CD4-positive, CD25-positive, alpha-beta regulatory T cell (primary cell): ENCODE results near the gene YPEL5. TPM values are rescaled to one million over a fixed set of nuclear protein-coding genes. Genes with fewer than 3 reads are reported as not detected.
A peak's percentile ranks its signal among the peaks of the same experiment; 100 is the strongest.
"Not testable (repeated sequence)": the region's sequence is repeated elsewhere in the genome, so short reads cannot be mapped to it uniquely, and the experiment has no call there.

Source experiments
- ATAC-seq, 2 donors: fragments of 150-1000 bp; cut with Tn5 transposase; one replicate each; pipeline ENCODE4 v1.10.0; 2021; ENCODE audit warnings: low read depth in 2 of 2, moderate number of reproducible peaks in 2 of 2, moderate library complexity in 1 of 2
- DNase-seq, 3 donors: peaks; one replicate each; pipeline versions ENCODE4 v3.0.0 to v3.0.0-alpha.2; 2012 to 2022; ENCODE audit warnings: mixed read lengths in 1 of 3
- H3K27ac ChIP-seq: one replicate; pipeline ENCODE4 v1.7.0; 2013; ENCODE audit warnings: mild to moderate bottlenecking, low read length; ENCODE audit not compliant: insufficient read depth, poor library complexity, severe bottlenecking
- H3K27me3 ChIP-seq: one replicate; pipeline ENCODE4 v1.7.0; 2013; ENCODE audit warnings: low read length; ENCODE audit not compliant: control insufficient read depth, insufficient read depth
- H3K36me3 ChIP-seq: one replicate; pipeline ENCODE4 v1.7.0; 2013; ENCODE audit warnings: mild to moderate bottlenecking, low read length, moderate library complexity; ENCODE audit not compliant: control insufficient read depth, insufficient read depth
- H3K4me1 ChIP-seq: 2 replicates; pipeline ENCODE4 v1.7.0; 2013; ENCODE audit warnings: mild to moderate bottlenecking, low read length; ENCODE audit not compliant: insufficient read depth, control insufficient read depth, poor library complexity, severe bottlenecking
- H3K4me3 ChIP-seq: one replicate; pipeline ENCODE4 v1.7.0; 2013; ENCODE audit warnings: low read depth, mild to moderate bottlenecking, low read length, moderate library complexity
- H3K9me3 ChIP-seq, 2 experiments: 1 replicate in 1 of 2; 2 replicates in 1 of 2; pipeline ENCODE4 v1.7.0; 2013; ENCODE audit warnings: low read length in 2 of 2, mild to moderate bottlenecking in 1 of 2, moderate library complexity in 1 of 2; ENCODE audit not compliant: control insufficient read depth in 2 of 2
- H3K27ac Mint-ChIP-seq, 3 donors: one replicate each; pipeline ENCODE4 v1.8.0; 2020 to 2022; ENCODE audit warnings: mild to moderate bottlenecking in 3 of 3, mixed read lengths in 3 of 3, moderate library complexity in 2 of 3
- H3K27me3 Mint-ChIP-seq: one replicate; pipeline ENCODE4 v1.8.0; 2022; ENCODE audit warnings: mild to moderate bottlenecking, mixed read lengths
- H3K36me3 Mint-ChIP-seq: one replicate; pipeline ENCODE4 v1.8.0; 2020; ENCODE audit warnings: mixed read lengths
- H3K4me1 Mint-ChIP-seq, 4 donors: one replicate each; pipeline ENCODE4 v1.8.0; 2020 to 2022; ENCODE audit warnings: mixed read lengths in 4 of 4, mild to moderate bottlenecking in 1 of 4
- H3K4me3 Mint-ChIP-seq, 4 donors: one replicate each; pipeline ENCODE4 v1.8.0; 2020 to 2022; ENCODE audit warnings: mild to moderate bottlenecking in 4 of 4, mixed read lengths in 4 of 4, moderate library complexity in 3 of 4
- H3K9me3 Mint-ChIP-seq, 7 donors: one replicate each; pipeline ENCODE4 v1.8.0; 2020 to 2022; ENCODE audit warnings: mixed read lengths in 7 of 7, mild to moderate bottlenecking in 3 of 7, moderate library complexity in 2 of 7
- polyA plus RNA-seq, 4 donors: library from polyadenylated mRNA; unstranded; fragments of 300-500 nt; fragmentation: Illumina TruSeq; gene quantifications; one replicate each; pipeline ENCODE4 v1.2.3, GENCODE V29; 2021
- total RNA-seq: library from RNA; stranded (reverse); gene quantifications from one replicate; pipeline ENCODE4 v1.2.3, GENCODE V29; 2022

YPEL5 gene
- total RNA-seq (616 TPM), polyA plus RNA-seq (100 to 1,000 TPM; 158 to 192 (median 168) TPM)

GRCh38 chr2:30146337-30147195, at the start of gene YPEL5:
Gene YPEL5, plus strand, starts transcription at chr2:30147007. Its CDS starts 9,645 bp downstream, at chr2:30156652.
- Histone ChIP-seq H3K9me3 (no peaks in the 10 kb centered on the region), H3K4me3 (peak within 1 kb of the TSS; percentile 97), H3K4me1 (peaks cover 40% of the 10 kb centered on the region), H3K27me3 (no peaks in the 10 kb centered on the region), H3K36me3 (peaks cover 20% of the 10 kb centered on the region), H3K27ac (peak within 1 kb of the TSS; percentile 99)
- Mint-ChIP-seq H3K27ac (peak within 1 kb of the TSS; percentile 98 to 100 (median 99)), H3K27me3 (peaks cover 7% of the 10 kb centered on the region), H3K4me3 (peak within 1 kb of the TSS; percentile 88 to 94 (median 91)), H3K4me1 (peaks cover 31 to 60% (median 48%) of the 10 kb centered on the region in 4 donors), H3K9me3 (peaks cover 0 to 1% (median 0%) of the 10 kb centered on the region in 7 donors), H3K36me3 (peaks cover 19% of the 10 kb centered on the region)
- DNase-seq (peak; percentile 99 to 100 (median 99)), ATAC-seq (peak; percentile 92 to 93)

- no peaks in the 10 kb centered on the region for H3K36me3 Mint-ChIP-seq
These were observed 48.4 kb upstream of the YPEL5 start for GRCh38 chr2:30098266-30099005.

GRCh38 chr2:30099366-30099765, 47.4 kb upstream of the YPEL5 start:
- peaks cover 24% of the 10 kb centered on the region for H3K27me3 Mint-ChIP-seq
- not testable (repeated sequence) for H3K36me3 Mint-ChIP-seq, H3K36me3 ChIP-seq, H3K4me3 Mint-ChIP-seq, H3K9me3 ChIP-seq, H3K27ac Mint-ChIP-seq, H3K9me3 Mint-ChIP-seq, H3K27ac ChIP-seq, H3K27me3 ChIP-seq, DNase-seq, H3K4me1 Mint-ChIP-seq, H3K4me1 ChIP-seq, H3K4me3 ChIP-seq, ATAC-seq

More at GRCh38 chr2:30098266-30099005, 48.4 kb upstream of the YPEL5 start:
- peaks cover 30% of the 10 kb centered on the region for H3K27me3 Mint-ChIP-seq
- no peaks in the 10 kb centered on the region for H3K4me1 Mint-ChIP-seq
- DNase-seq, result no peak
- Histone ChIP-seq H3K27ac (no peak overlapping the region), H3K27me3 (peaks cover 5% of the 10 kb centered on the region), H3K4me3 (no peak overlapping the region), H3K36me3 (no peaks in the 10 kb centered on the region), H3K4me1 (no peaks in the 10 kb centered on the region), H3K9me3 (no peaks in the 10 kb centered on the region)
- no peak overlapping the region for H3K27ac Mint-ChIP-seq
- ATAC-seq, result no peak
- H3K4me3 Mint-ChIP-seq, result no peak overlapping the region
- H3K9me3 Mint-ChIP-seq, result peaks cover 0 to 1% (median 0%) of the 10 kb centered on the region in 7 donors

- H3K36me3 ChIP-seq, H3K4me3 ChIP-seq, H3K27ac Mint-ChIP-seq, ATAC-seq, H3K4me3 Mint-ChIP-seq, DNase-seq, H3K27ac ChIP-seq, H3K4me1 Mint-ChIP-seq, H3K9me3 ChIP-seq, H3K36me3 Mint-ChIP-seq, H3K9me3 Mint-ChIP-seq, H3K27me3 ChIP-seq, H3K4me1 ChIP-seq: not testable (repeated sequence)
- H3K27me3 Mint-ChIP-seq, result peaks cover 21% of the 10 kb centered on the region
These were observed 46.1 kb upstream of the YPEL5 start for GRCh38 chr2:30100691-30101090.

- DNase-seq, result no peak
- no peaks in the 10 kb centered on the region for H3K4me1 ChIP-seq
- Mint-ChIP-seq H3K4me3 (no peak overlapping the region), H3K27me3 (peaks cover 5% of the 10 kb centered on the region), H3K9me3 (no peaks in the 10 kb centered on the region), H3K27ac (no peak overlapping the region), H3K36me3 (no peaks in the 10 kb centered on the region), H3K4me1 (no peaks in the 10 kb centered on the region)
- no peak overlapping the region for H3K27ac ChIP-seq
- no peaks in the 10 kb centered on the region for H3K27me3 ChIP-seq
- no peak for ATAC-seq
- H3K36me3 ChIP-seq, result no peaks in the 10 kb centered on the region
- H3K4me3 ChIP-seq, result no peak overlapping the region
- no peaks in the 10 kb centered on the region for H3K9me3 ChIP-seq
These were observed 42.5 kb upstream of the YPEL5 start for GRCh38 chr2:30104307-30104706.

- Histone ChIP-seq H3K27ac (no peak overlapping the region), H3K9me3 (no peaks in the 10 kb centered on the region), H3K36me3 (no peaks in the 10 kb centered on the region), H3K27me3 (no peaks in the 10 kb centered on the region), H3K4me3 (no peak overlapping the region), H3K4me1 (no peaks in the 10 kb centered on the region)
- Mint-ChIP-seq H3K4me1 (no peaks in the 10 kb centered on the region), H3K27ac (no peak overlapping the region), H3K36me3 (no peaks in the 10 kb centered on the region), H3K9me3 (peaks cover 0 to 1% (median 0%) of the 10 kb centered on the region in 7 donors), H3K4me3 (no peak overlapping the region), H3K27me3 (peaks cover 1% of the 10 kb centered on the region)
- ATAC-seq (no peak), DNase-seq (no peak)
These were observed 41.3 kb upstream of the YPEL5 start for GRCh38 chr2:30105556-30105955.

GRCh38 chr2:30106543-30106942, 40.3 kb upstream of the YPEL5 start:
- Histone ChIP-seq H3K27ac (no peak overlapping the region), H3K9me3 (no peaks in the 10 kb centered on the region), H3K4me3 (no peak overlapping the region), H3K4me1 (no peaks in the 10 kb centered on the region), H3K36me3 (no peaks in the 10 kb centered on the region), H3K27me3 (no peaks in the 10 kb centered on the region)
- H3K27ac Mint-ChIP-seq, result peak overlapping the region in 1 of 3 donors; percentile 42
- H3K9me3 Mint-ChIP-seq, result peaks cover 0 to 1% (median 0%) of the 10 kb centered on the region in 7 donors
- no peak for ATAC-seq
- no peak overlapping the region for H3K4me3 Mint-ChIP-seq
- no peaks in the 10 kb centered on the region for H3K27me3 Mint-ChIP-seq
- no peaks in the 10 kb centered on the region for H3K36me3 Mint-ChIP-seq
- H3K4me1 Mint-ChIP-seq, result no peaks in the 10 kb centered on the region
- DNase-seq, result no peak
